ENCODE results near the gene MAGI2. TPM values are rescaled to one million over a fixed set of nuclear protein-coding genes. Genes with fewer than 3 reads are reported as not detected.

MAGI2 gene
- total RNA-seq, 6 experiments from 2014 or later: 1.2 to 4.0 (median 2.4) TPM

GRCh38 chr7:78760620-78761355 is 692.7 kb downstream of the MAGI2 start:
- intact Hi-C loops (cut with DNase I): no loop called here
- DNase-seq (no peak), ATAC-seq (no peak)
- 54% methylated on average over 4 of the region's 4 CpGs for WGBS (ENCODE audit: insufficient coverage, low coverage, low lambda C conversion rate, missing lambda C conversion rate)
- Histone ChIP-seq H3K4me3 (no peak overlapping the region), H3K36me3 (no peaks in the 10 kb centered on the region), H3K27me3 (no peaks in the 10 kb centered on the region), H3K9me3 (no peaks in the 10 kb centered on the region), H3K4me1 (no peaks in the 10 kb centered on the region), H3K27ac (no peak overlapping the region)
- no peak for TF ChIP-seq CTCF (IDR thresholded peaks at IDR 0.05)
- no peak for TF ChIP-seq POLR2A (IDR thresholded peaks at IDR 0.05)

- Histone ChIP-seq H3K27ac (no peak overlapping the region), H3K9me3 (no peaks in the 10 kb centered on the region), H3K27me3 (no peaks in the 10 kb centered on the region), H3K36me3 (no peaks in the 10 kb centered on the region), H3K4me3 (no peak overlapping the region), H3K4me1 (no peaks in the 10 kb centered on the region)
- intact Hi-C loops (cut with DNase I): no loop called here
- ATAC-seq (no peak), DNase-seq (no peak)
- TF ChIP-seq CTCF (IDR thresholded peaks at IDR 0.05) (no peak), POLR2A (IDR thresholded peaks at IDR 0.05) (no peak)
Measured at GRCh38 chr7:78752554-78752953, 700.9 kb downstream of the MAGI2 start.

GRCh38 chr7:78751253-78751652 is 702.2 kb downstream of the MAGI2 start:
- DNase-seq (no peak), ATAC-seq (no peak)
- Histone ChIP-seq H3K4me1 (no peaks in the 10 kb centered on the region), H3K4me3 (no peak overlapping the region), H3K27me3 (no peaks in the 10 kb centered on the region), H3K36me3 (no peaks in the 10 kb centered on the region), H3K9me3 (no peaks in the 10 kb centered on the region), H3K27ac (no peak overlapping the region)
- WGBS (ENCODE audit: insufficient coverage, low coverage, low lambda C conversion rate, missing lambda C conversion rate): 74% methylated on average over 4 of the region's 4 CpGs
- intact Hi-C loops (cut with DNase I): no loop called here
- TF ChIP-seq CTCF (IDR thresholded peaks at IDR 0.05) (no peak), POLR2A (IDR thresholded peaks at IDR 0.05) (no peak)

- Histone ChIP-seq H3K4me3 (no peak overlapping the region), H3K36me3 (no peaks in the 10 kb centered on the region), H3K27ac (no peak overlapping the region), H3K9me3 (no peaks in the 10 kb centered on the region), H3K27me3 (no peaks in the 10 kb centered on the region), H3K4me1 (no peaks in the 10 kb centered on the region)
- DNase-seq (no peak), ATAC-seq (no peak)
- intact Hi-C loops (cut with DNase I): no loop called here
- 60% methylated on average over 5 of the region's 5 CpGs for WGBS (ENCODE audit: insufficient coverage, low coverage, low lambda C conversion rate, missing lambda C conversion rate)
- no peak for TF ChIP-seq CTCF (IDR thresholded peaks at IDR 0.05)
Measured at GRCh38 chr7:78749052-78749746, 704.3 kb downstream of the MAGI2 start.
